ENCODE results near the gene LMAN2L.

Gene LMAN2L

GRCh38 chr2:96760036-96760985 lies 20.4 kb upstream of the LMAN2L start, which contains the start of gene CNNM4:
TSS of gene CNNM4 (plus strand) at chr2:96760902. CDS start at chr2:96761000, 98 bp downstream.
- DNase-seq (ENCODE audit: low spot score): peak; percentile 93

GRCh38 chr2:96759548-96759947 lies 19.7 kb upstream of the LMAN2L start:
- no peak for DNase-seq (ENCODE audit: low spot score)

- DNase-seq (ENCODE audit: low spot score): no peak
These were observed 19.1 kb upstream of the LMAN2L start for GRCh38 chr2:96758987-96759386.

- DNase-seq (ENCODE audit: low spot score): no peak
These were observed 17.6 kb upstream of the LMAN2L start for GRCh38 chr2:96757477-96757860.

GRCh38 chr2:96756788-96757476 lies 17.1 kb upstream of the LMAN2L start:
- no peak for DNase-seq (ENCODE audit: low spot score)

GRCh38 chr2:96754317-96754716 lies 14.5 kb upstream of the LMAN2L start:
- DNase-seq (ENCODE audit: low spot score): no peak

- no peak for DNase-seq (ENCODE audit: low spot score)
These were observed 13.9 kb upstream of the LMAN2L start for GRCh38 chr2:96753661-96754282.

- DNase-seq (ENCODE audit: low spot score): no peak
These were observed 11.9 kb upstream of the LMAN2L start for GRCh38 chr2:96751800-96752199.

- DNase-seq (ENCODE audit: low spot score): no peak
These were observed 7.3 kb upstream of the LMAN2L start for GRCh38 chr2:96747061-96747617.

GRCh38 chr2:96739076-96739632 lies 710 bp downstream of the LMAN2L start:
- DNase-seq (ENCODE audit: low spot score): no peak

GRCh38 chr2:96737831-96738230 lies 2.0 kb downstream of the LMAN2L start:
- no peak for DNase-seq (ENCODE audit: low spot score)

GRCh38 chr2:96737251-96737650 lies 2.6 kb downstream of the LMAN2L start:
- DNase-seq (ENCODE audit: low spot score): no peak

GRCh38 chr2:96734880-96735583 lies 4.8 kb downstream of the LMAN2L start:
- peak; percentile 29 for DNase-seq (ENCODE audit: low spot score)

- no peak for DNase-seq (ENCODE audit: low spot score)
These were observed 5.9 kb downstream of the LMAN2L start for GRCh38 chr2:96733931-96734330.

GRCh38 chr2:96730212-96730611 lies 9.7 kb downstream of the LMAN2L start:
- no peak for DNase-seq (ENCODE audit: low spot score)

GRCh38 chr2:96729748-96730147 lies 10.1 kb downstream of the LMAN2L start:
- no peak for DNase-seq (ENCODE audit: low spot score)

- no peak for DNase-seq (ENCODE audit: low spot score)
These were observed 12.4 kb downstream of the LMAN2L start for GRCh38 chr2:96727431-96727830.

- DNase-seq (ENCODE audit: low spot score): no peak
These were observed 13.7 kb downstream of the LMAN2L start for GRCh38 chr2:96726131-96726530.

GRCh38 chr2:96716388-96716787 lies 23.5 kb downstream of the LMAN2L start:
- DNase-seq (ENCODE audit: low spot score): no peak

GRCh38 chr2:96715658-96716057 lies 24.2 kb downstream of the LMAN2L start:
- no peak for DNase-seq (ENCODE audit: low spot score)

- DNase-seq (ENCODE audit: low spot score): no peak
These were observed 28.9 kb downstream of the LMAN2L start for GRCh38 chr2:96710985-96711384.
